DMS53 treated with DMSO at 0.1 percent for 48 hours (cell line): Measurements from ENCODE around the gene DENND2A.
"Not testable (repeated sequence)": the region's sequence is repeated elsewhere in the genome, so short reads cannot be mapped to it uniquely, and the experiment has no call there.

Source experiments
- DNase-seq: peaks from one replicate; lab custom pipeline; 2025; ENCODE audit not compliant: unreplicated experiment; lab: John Stamatoyannopoulos, UW

DENND2A gene

GRCh38 chr7:140646931-140647647 lies 6.5 kb upstream of the DENND2A start:
- DNase-seq, result peak; percentile 84

- DNase-seq, result no peak
These were observed 4.7 kb upstream of the DENND2A start for GRCh38 chr7:140645166-140645900.

GRCh38 chr7:140644761-140645160 lies 4.1 kb upstream of the DENND2A start:
- DNase-seq, result not testable (repeated sequence)

- DNase-seq, result no peak
These were observed 2.8 kb upstream of the DENND2A start for GRCh38 chr7:140643416-140643815.

- no peak for DNase-seq
These were observed 1.0 kb upstream of the DENND2A start for GRCh38 chr7:140641524-140642195.

- DNase-seq, result peak; percentile 19
These were observed 464 bp downstream of the DENND2A start for GRCh38 chr7:140640060-140640637.

GRCh38 chr7:140639366-140640053 lies 1.1 kb downstream of the DENND2A start:
- no peak for DNase-seq

- DNase-seq, result no peak
These were observed 2.3 kb downstream of the DENND2A start for GRCh38 chr7:140638173-140638791.

GRCh38 chr7:140637400-140637799 lies 3.2 kb downstream of the DENND2A start:
- DNase-seq, result no peak

- DNase-seq, result no peak
These were observed 4.8 kb downstream of the DENND2A start for GRCh38 chr7:140635816-140636215.

GRCh38 chr7:140635345-140635744 lies 5.3 kb downstream of the DENND2A start:
- DNase-seq, result no peak

GRCh38 chr7:140631602-140632001 lies 9.0 kb downstream of the DENND2A start:
- no peak for DNase-seq

GRCh38 chr7:140631021-140631420 lies 9.6 kb downstream of the DENND2A start:
- DNase-seq, result no peak

- DNase-seq, result no peak
These were observed 14.4 kb downstream of the DENND2A start for GRCh38 chr7:140625908-140626868.

- not testable (repeated sequence) for DNase-seq
These were observed 15.4 kb downstream of the DENND2A start for GRCh38 chr7:140625192-140625558.

- DNase-seq, result no peak
These were observed 16.0 kb downstream of the DENND2A start for GRCh38 chr7:140624392-140625191.

GRCh38 chr7:140623980-140624379 lies 16.6 kb downstream of the DENND2A start:
- DNase-seq, result no peak

- DNase-seq, result no peak
These were observed 19.1 kb downstream of the DENND2A start for GRCh38 chr7:140621401-140622021.
